Cardiac muscle cell (in vitro differentiated cells and primary cell): Measurements from ENCODE around the gene METTL6. TPM values are rescaled to one million over a fixed set of nuclear protein-coding genes. Genes with fewer than 3 reads are reported as not detected.
A peak's percentile ranks its signal among the peaks of the same experiment; 100 is the strongest.
"Not testable (repeated sequence)": the region's sequence is repeated elsewhere in the genome, so short reads cannot be mapped to it uniquely, and the experiment has no call there.

Experiments
- DNase-seq, 2 donors: peaks; one replicate each; pipeline versions ENCODE4 v3.0.0 to v3.0.0-alpha.2; 2010 to 2017; ENCODE audit warnings: low read depth in 1 of 2, low spot score in 1 of 2
- H3K27ac ChIP-seq: fragments of 200-600 bp; sonication (generic); 2 replicates; pipeline ENCODE4 v1.5.1; 2016
- H3K27me3 ChIP-seq: fragments of 200-600 bp; sonication (generic); 2 replicates; pipeline ENCODE4 v1.6.0; 2016; ENCODE audit warnings: control low read depth
- H3K36me3 ChIP-seq: fragments of 200-600 bp; sonication (generic); 2 replicates; pipeline ENCODE4 v1.5.1; 2016; ENCODE audit warnings: control low read depth
- H3K4me1 ChIP-seq: fragments of 200-600 bp; sonication (generic); 2 replicates; pipeline ENCODE4 v1.8.1; 2017; ENCODE audit warnings: low read depth, mild to moderate bottlenecking, mixed run types
- H3K4me3 ChIP-seq: fragments of 200-600 bp; sonication (generic); 2 replicates; pipeline ENCODE4 v1.5.1; 2016; ENCODE audit warnings: mild to moderate bottlenecking
- H3K9me3 ChIP-seq: fragments of 200-600 bp; sonication (generic); 2 replicates; pipeline ENCODE4 v1.5.1; 2017; ENCODE audit warnings: low read depth, mild to moderate bottlenecking, control low read depth
- CTCF ChIP-seq: IDR thresholded peaks from 2 replicates; pipeline ENCODE4 v1.5.1; 2012; ENCODE audit warnings: low read depth, mild to moderate bottlenecking, low read length
- polyA plus RNA-seq: library from polyadenylated mRNA; unstranded; fragments of >200 nt; fragmentation: Nextera tagmentation; extraction: Ambion mirVana; gene quantifications from 2 replicates; pipeline ENCODE4 v1.2.1, GENCODE V29; 2016
- total RNA-seq: library from RNA; depleted of rRNA; stranded (reverse); fragments of >200 nt; gene quantifications from 2 replicates; pipeline ENCODE4 v1.2.3, GENCODE V29; 2016

The METTL6 gene
- total and polyA plus RNA-seq, 2 experiments from 2014 or later = 19.7 to 21.1 TPM

- Histone ChIP-seq H3K27me3 (no peaks in the 10 kb centered on the region), H3K27ac (no peak overlapping the region), H3K36me3 (no peaks in the 10 kb centered on the region), H3K9me3 (no peaks in the 10 kb centered on the region), H3K4me1 (no peaks in the 10 kb centered on the region), H3K4me3 (no peak overlapping the region)
- no peak for DNase-seq
- no peak for TF ChIP-seq CTCF
These were observed 36.9 kb downstream of the METTL6 start for GRCh38 chr3:15390460-15390859.

GRCh38 chr3:15388335-15388734 lies 39.0 kb downstream of the METTL6 start:
- H3K27me3 ChIP-seq, H3K4me1 ChIP-seq, H3K27ac ChIP-seq, DNase-seq, H3K4me3 ChIP-seq, H3K9me3 ChIP-seq, H3K36me3 ChIP-seq: not testable (repeated sequence)

- H3K9me3 ChIP-seq = no peaks in the 10 kb centered on the region
- H3K36me3 ChIP-seq = no peaks in the 10 kb centered on the region
- no peak overlapping the region for H3K27ac ChIP-seq
- no peak for TF ChIP-seq CTCF
- H3K4me3 ChIP-seq = no peak overlapping the region
- no peak for DNase-seq
- no peaks in the 10 kb centered on the region for H3K27me3 ChIP-seq
- no peaks in the 10 kb centered on the region for H3K4me1 ChIP-seq
These were observed 39.6 kb downstream of the METTL6 start for GRCh38 chr3:15387735-15388134.

- no peak for TF ChIP-seq CTCF
- Histone ChIP-seq H3K4me3 (no peak overlapping the region), H3K36me3 (no peaks in the 10 kb centered on the region), H3K27me3 (no peaks in the 10 kb centered on the region), H3K4me1 (no peaks in the 10 kb centered on the region), H3K9me3 (no peaks in the 10 kb centered on the region), H3K27ac (no peak overlapping the region)
- DNase-seq = peak in 1 of 2 donors; percentile 25
These were observed 40.2 kb downstream of the METTL6 start for GRCh38 chr3:15387171-15387581.

- H3K9me3 ChIP-seq, H3K27me3 ChIP-seq, H3K4me3 ChIP-seq, DNase-seq, H3K4me1 ChIP-seq, H3K36me3 ChIP-seq, H3K27ac ChIP-seq: not testable (repeated sequence)
These were observed 40.7 kb downstream of the METTL6 start for GRCh38 chr3:15386654-15386955.

GRCh38 chr3:15385901-15386653 lies 41.3 kb downstream of the METTL6 start:
- no peaks in the 10 kb centered on the region for H3K36me3 ChIP-seq
- H3K4me1 ChIP-seq = no peaks in the 10 kb centered on the region
- H3K27me3 ChIP-seq = no peaks in the 10 kb centered on the region
- H3K27ac ChIP-seq = no peak overlapping the region
- no peak for DNase-seq
- H3K4me3 ChIP-seq = no peak overlapping the region
- H3K9me3 ChIP-seq = no peaks in the 10 kb centered on the region
- no peak for TF ChIP-seq CTCF

GRCh38 chr3:15385238-15385695 lies 42.1 kb downstream of the METTL6 start:
- H3K36me3 ChIP-seq, H3K27me3 ChIP-seq, DNase-seq, H3K4me1 ChIP-seq, H3K4me3 ChIP-seq, H3K9me3 ChIP-seq, H3K27ac ChIP-seq: not testable (repeated sequence)
